Measurements from ENCODE around the gene KIF1A. TPM values are rescaled to one million over a fixed set of nuclear protein-coding genes. Genes with fewer than 3 reads are reported as not detected.

The KIF1A gene
- total and polyA plus RNA-seq, 2 of the 8 experiments (the other 6 are each of a cell fraction or from before 2014, with no cell fraction given) = 61.3 to 281 TPM

- H3K4ac ChIP-seq (replicated peaks; ENCODE audit: insufficient read length, low read depth, low read length) = no peak overlapping the region
- H3K36me3 ChIP-seq (ENCODE audit: control insufficient read depth in 2 of 4, insufficient read depth in 4 of 4, low read length in 3 of 4) = no peaks in the 10 kb centered on the region
- H3K56ac ChIP-seq (replicated peaks; ENCODE audit: insufficient read length, low read depth, low read length) = no peak overlapping the region
- WGBS, 2 experiments (ENCODE audit: extremely low coverage in 1 of 2, insufficient coverage in 1 of 2, insufficient read length in 1 of 2, insufficient replicate concordance in 2 of 2, low coverage in 1 of 2, low lambda C conversion rate in 2 of 2, missing lambda C conversion rate in 1 of 2) = 85% methylated on average over 13 of the region's 13 CpGs; no CpG with 5 or more reads in 1 of the 2 experiments
- H2AFZ ChIP-seq (ENCODE audit: low read length) = no peak overlapping the region
- H3K9me3 ChIP-seq (ENCODE audit: insufficient read depth in 2 of 2, low read depth in 1 of 2, low read length in 1 of 2) = peaks cover 0 to 7% of the 10 kb centered on the region in 2 experiments; a peak in 1 of 4 replicates
- no peak overlapping the region for H4K91ac ChIP-seq (replicated peaks; ENCODE audit: insufficient read length, low read length)
- no peaks in the 10 kb centered on the region for H4K20me1 ChIP-seq (replicated peaks in 1 of 2; ENCODE audit: control insufficient read depth in 1 of 2, insufficient read depth in 2 of 2, low read length in 2 of 2)
- no peak overlapping the region for H3K9ac ChIP-seq (replicated peaks in 1 of 4; ENCODE audit: extremely low read depth in 1 of 4, low read depth in 3 of 4, low read length in 3 of 4)
- H2AK5ac ChIP-seq (ENCODE audit: low read depth, low read length) = no peak overlapping the region
- H4K8ac ChIP-seq (ENCODE audit: extremely low read depth, insufficient read depth, low read length) = no peak overlapping the region; the same call in 1 of the 2 replicates
- ChIA-PET POLR2A (ENCODE audit: partially characterized antibody) (no interaction called here), CTCF (ENCODE audit: partially characterized antibody) (interaction anchor here (0.6 to 2.6 kb wide), 12 partner anchors 9 to 317 kb away, joined by 3 to 15 read pairs (median 5); partner anchors contain the start of genes AGXT and MAB21L4)
- no peaks in the 10 kb centered on the region for H3K79me1 ChIP-seq (ENCODE audit: low read depth, low read length)
- H3K4me1 ChIP-seq (replicated peaks in 1 of 4; ENCODE audit: control insufficient read depth in 3 of 4, insufficient read depth in 4 of 4, low read length in 3 of 4) = no peaks in the 10 kb centered on the region
- TF ChIP-seq SAP30 (IDR thresholded peaks at IDR 0.05; ENCODE audit: insufficient read depth, insufficient replicate concordance, low read length) = no peak
- no peak for TF ChIP-seq YY1 (IDR thresholded peaks at IDR 0.05; ENCODE audit: low read depth, low read length)
- no peak for TF ChIP-seq BCL11A (IDR thresholded peaks at IDR 0.05; ENCODE audit: low read depth in 2 of 2, low read length in 2 of 2)
- no peak for TF ChIP-seq CBX5 (IDR thresholded peaks at IDR 0.05; ENCODE audit: low read depth, low read length)
- TF ChIP-seq RXRA (IDR thresholded peaks at IDR 0.05; ENCODE audit: insufficient read depth, low read depth, low read length) = no peak
- TF ChIP-seq USF2 (IDR thresholded peaks at IDR 0.05; ENCODE audit: low read length) = no peak
- no peak for TF ChIP-seq JUND (IDR thresholded peaks at IDR 0.05; ENCODE audit: low read length)
- TF ChIP-seq POU5F1 (IDR thresholded peaks at IDR 0.05; ENCODE audit: low read depth, low read length) = no peak
- TF ChIP-seq ASH2L (IDR thresholded peaks at IDR 0.05; ENCODE audit: low read length) = no peak
- no peak for TF ChIP-seq GTF2F1 (IDR thresholded peaks at IDR 0.05; ENCODE audit: borderline replicate concordance, low read depth, low read length)
- TF ChIP-seq BRCA1 (IDR thresholded peaks at IDR 0.05; ENCODE audit: low read depth, low read length) = no peak
- TF ChIP-seq HDAC2 (IDR thresholded peaks at IDR 0.05; ENCODE audit: borderline replicate concordance in 1 of 2, low read depth in 2 of 2, low read length in 2 of 2) = no peak
- H3K4me2 ChIP-seq (ENCODE audit: insufficient read depth in 1 of 2, low read depth in 2 of 2, low read length in 2 of 2) = no peak overlapping the region
- H2BK5ac ChIP-seq (ENCODE audit: low read depth, low read length) = no peak overlapping the region
- no peak overlapping the region for H4K5ac ChIP-seq (ENCODE audit: insufficient read length, low read depth, low read length)
- no peak overlapping the region for H2BK15ac ChIP-seq (ENCODE audit: low read length)
- no peak overlapping the region for H2BK120ac ChIP-seq (replicated peaks; ENCODE audit: low read depth, low read length)
- H2BK12ac ChIP-seq (ENCODE audit: low read depth, low read length) = no peak overlapping the region
- H3K18ac ChIP-seq (ENCODE audit: extremely low read depth, low read length) = no peak overlapping the region
- no peak overlapping the region for H3K4me3 ChIP-seq (ENCODE audit: extremely low read depth in 1 of 4, insufficient read depth in 2 of 4, low read depth in 3 of 4, low read length in 4 of 4)
- no peak overlapping the region for H3K23ac ChIP-seq (ENCODE audit: insufficient read length)
- H3K27ac ChIP-seq (ENCODE audit: low read depth, low read length) = no peak overlapping the region
- FAIRE-seq (no peak), DNase-seq (ENCODE audit: low read depth in 1 of 2, low spot score in 2 of 2) (no peak)
- H2BK20ac ChIP-seq (ENCODE audit: low read length) = no peak overlapping the region
- no peaks in the 10 kb centered on the region for H3K27me3 ChIP-seq (replicated peaks in 1 of 4; ENCODE audit: control insufficient read depth in 3 of 4, extremely low read depth in 1 of 4, insufficient read depth in 3 of 4, low read length in 3 of 4)
- no peaks in the 10 kb centered on the region for H3K23me2 ChIP-seq (ENCODE audit: low read depth, low read length)
- no peak overlapping the region for H3K14ac ChIP-seq (ENCODE audit: insufficient read length)
- H3K79me2 ChIP-seq (ENCODE audit: control insufficient read depth in 1 of 2, insufficient read depth in 2 of 2, low read length in 2 of 2) = no peaks in the 10 kb centered on the region
Measured at GRCh38 chr2:240858321-240858720, 38.3 kb upstream of the KIF1A start.
